ENCODE data around the gene TLL1. TPM values are rescaled to one million over a fixed set of nuclear protein-coding genes. Genes with fewer than 3 reads are reported as not detected.

TLL1 gene
- total RNA-seq, 1 experiment from 2014 or later = not detected

DNA sequence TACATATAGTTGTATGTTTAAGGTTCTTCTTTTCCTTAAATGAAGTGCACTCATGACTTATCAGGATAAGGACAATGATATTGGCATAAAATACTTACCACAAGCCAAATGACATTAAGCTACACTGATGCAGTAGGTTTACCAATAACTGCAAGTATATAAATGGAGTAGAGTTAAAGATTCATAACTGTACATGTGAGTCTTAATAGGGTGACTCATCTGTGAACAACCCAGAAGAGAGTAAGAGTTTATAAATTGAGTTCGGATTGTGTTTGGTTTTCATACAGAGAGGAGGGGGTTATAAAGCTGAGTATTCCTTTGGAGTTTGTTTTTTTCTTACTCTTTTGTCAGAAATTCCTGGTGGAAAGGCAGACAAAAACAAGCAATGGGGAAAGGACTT, 144.8 kb downstream of the TLL1 start:
- Histone ChIP-seq H3K79me1 (ENCODE audit: insufficient read depth, low read depth, low read length, poor library complexity, severe bottlenecking) (no peaks in the 10 kb centered on the region), H4K8ac (replicated peaks; ENCODE audit: insufficient read length, low read depth, low read length) (no peak overlapping the region), H2BK5ac (ENCODE audit: insufficient read length, low read length) (no peak overlapping the region), H3K27ac (ENCODE audit: insufficient read length, low read depth, low read length) (no peak overlapping the region), H3K23me2 (ENCODE audit: insufficient read length, low read depth, low read length, poor library complexity, severe bottlenecking) (no peaks in the 10 kb centered on the region), H2BK20ac (ENCODE audit: low read depth, low read length, poor library complexity, severe bottlenecking) (no peak overlapping the region), H3K18ac (ENCODE audit: insufficient read length, low read depth, low read length) (no peak overlapping the region), H4K5ac (ENCODE audit: insufficient read length, low read depth, low read length) (no peak overlapping the region), H3K27me3 (ENCODE audit: insufficient read depth, low read length) (no peaks in the 10 kb centered on the region), H3K9me3 (ENCODE audit: control insufficient read depth, low read depth, low read length) (no peaks in the 10 kb centered on the region), H3K4me1 (ENCODE audit: insufficient read depth, low read length) (no peaks in the 10 kb centered on the region), H2BK15ac (ENCODE audit: low read depth, low read length) (no peak overlapping the region), H3K56ac (ENCODE audit: insufficient read length, low read depth, low read length) (no peak overlapping the region), H2BK12ac (ENCODE audit: insufficient read length, low read depth, low read length) (no peak overlapping the region), H2AFZ (ENCODE audit: low read length) (no peak overlapping the region), H2AK5ac (ENCODE audit: insufficient read length, low read length) (no peak overlapping the region), H4K91ac (ENCODE audit: insufficient read length, low read depth, low read length) (no peak overlapping the region), H3K14ac (ENCODE audit: insufficient read depth, low read length) (no peak overlapping the region), H3K79me2 (ENCODE audit: insufficient read depth, low read length) (no peaks in the 10 kb centered on the region), H3K4ac (ENCODE audit: low read depth, low read length) (no peak overlapping the region), H3T11ph (ENCODE audit: low read length) (no peak overlapping the region), H4K20me1 (ENCODE audit: control insufficient read depth, insufficient read depth, insufficient read length) (no peaks in the 10 kb centered on the region), H3K4me2 (ENCODE audit: insufficient read depth, insufficient read length, low read length) (no peak overlapping the region), H3K9ac (ENCODE audit: extremely low read depth, insufficient read length, low read length) (no peak overlapping the region), H3K23ac (ENCODE audit: insufficient read length, low read depth, low read length) (no peak overlapping the region), H2BK120ac (ENCODE audit: low read depth, low read length, poor library complexity, severe bottlenecking) (no peak overlapping the region)
- WGBS (ENCODE audit: extremely low coverage, insufficient read length, low lambda C conversion rate) = no CpG with 5 or more reads among the region's 1 CpG
- no peaks in the 10 kb centered on the region for H3K9me3 Mint-ChIP-seq
- no peak overlapping the region for H3K27ac Mint-ChIP-seq
- no peak for TF ChIP-seq CTCF (conservative IDR thresholded peaks at IDR 0.05)
- no peaks in the 10 kb centered on the region for H3K36me3 Mint-ChIP-seq (ENCODE audit: insufficient read depth in 1 of 3, low read depth in 3 of 3)
- H3K27me3 Mint-ChIP-seq (ENCODE audit: low read depth) = no peaks in the 10 kb centered on the region
- H3K4me1 Mint-ChIP-seq = no peaks in the 10 kb centered on the region
- no peak for DNase-seq
- no peak overlapping the region for H3K4me3 Mint-ChIP-seq
